ENCODE measurements around the gene GMPPA.

DNA sequence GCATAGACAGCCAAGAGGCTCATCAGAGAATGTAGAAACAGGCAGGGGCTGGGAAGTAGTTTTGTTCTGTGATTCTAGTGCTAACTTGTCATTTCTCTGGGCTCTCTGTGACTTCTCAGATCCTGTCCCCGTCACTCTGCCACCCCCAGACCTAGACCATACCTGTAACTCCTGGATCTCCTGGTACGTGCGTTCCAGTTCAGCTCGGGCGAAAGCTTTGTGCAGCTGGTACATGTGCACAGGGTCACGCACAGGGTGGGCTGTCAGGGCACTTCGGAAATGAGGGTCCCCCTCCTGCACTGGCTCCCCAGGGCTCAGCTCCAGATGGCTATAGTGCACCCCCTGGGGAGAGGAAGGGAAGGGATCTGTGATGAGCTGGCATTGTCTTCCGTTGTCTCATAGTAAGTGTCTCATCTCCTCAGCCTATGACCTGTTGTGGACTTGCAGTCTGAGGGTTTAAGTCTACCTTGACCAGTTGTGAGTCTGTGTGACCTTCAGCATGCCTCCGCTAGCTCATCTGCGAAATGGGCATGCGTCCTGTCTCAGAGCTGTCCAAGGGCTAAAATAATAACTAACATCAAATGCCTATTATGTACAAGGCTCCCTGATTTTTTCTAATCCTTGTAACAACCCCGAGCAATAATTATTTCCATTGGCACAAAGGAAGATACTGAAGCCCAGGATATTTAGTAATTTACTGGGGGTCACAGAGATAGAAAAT, 42.3 kb downstream of the GMPPA start:
- TF ChIP-seq RNF2 (IDR thresholded peaks at IDR 0.05; ENCODE audit: borderline replicate concordance, low read depth) (no peak), JUNB (IDR thresholded peaks at IDR 0.05) (no peak), ESRRA (IDR thresholded peaks at IDR 0.05; ENCODE audit: borderline replicate concordance, low read length) (peak; percentile 95), JUN (IDR thresholded peaks at IDR 0.05) (no peak), POLR2A (IDR thresholded peaks at IDR 0.05; ENCODE audit: low read length) (no peak), CHD2 (IDR thresholded peaks at IDR 0.05; ENCODE audit: low read length, partially characterized antibody) (no peak), MAZ (IDR thresholded peaks at IDR 0.05; ENCODE audit: borderline replicate concordance, low read depth, low read length) (no peak), RAD21 (conservative IDR thresholded peaks at IDR 0.05 in 1 of 2, IDR thresholded peaks at IDR 0.05 in 1 of 2) (no peak), SMC3 (IDR thresholded peaks at IDR 0.05) (no peak)
- TF ChIP-seq, protein P1, sequence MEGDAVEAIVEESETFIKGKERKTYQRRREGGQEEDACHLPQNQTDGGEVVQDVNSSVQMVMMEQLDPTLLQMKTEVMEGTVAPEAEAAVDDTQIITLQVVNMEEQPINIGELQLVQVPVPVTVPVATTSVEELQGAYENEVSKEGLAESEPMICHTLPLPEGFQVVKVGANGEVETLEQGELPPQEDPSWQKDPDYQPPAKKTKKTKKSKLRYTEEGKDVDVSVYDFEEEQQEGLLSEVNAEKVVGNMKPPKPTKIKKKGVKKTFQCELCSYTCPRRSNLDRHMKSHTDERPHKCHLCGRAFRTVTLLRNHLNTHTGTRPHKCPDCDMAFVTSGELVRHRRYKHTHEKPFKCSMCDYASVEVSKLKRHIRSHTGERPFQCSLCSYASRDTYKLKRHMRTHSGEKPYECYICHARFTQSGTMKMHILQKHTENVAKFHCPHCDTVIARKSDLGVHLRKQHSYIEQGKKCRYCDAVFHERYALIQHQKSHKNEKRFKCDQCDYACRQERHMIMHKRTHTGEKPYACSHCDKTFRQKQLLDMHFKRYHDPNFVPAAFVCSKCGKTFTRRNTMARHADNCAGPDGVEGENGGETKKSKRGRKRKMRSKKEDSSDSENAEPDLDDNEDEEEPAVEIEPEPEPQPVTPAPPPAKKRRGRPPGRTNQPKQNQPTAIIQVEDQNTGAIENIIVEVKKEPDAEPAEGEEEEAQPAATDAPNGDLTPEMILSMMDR (IDR thresholded peaks at IDR 0.05) = no peak

All from A549 (cell line).